ENCODE data around the gene SPEG.

The SPEG gene

GRCh38 chr2:219492575-219492974 is 57.9 kb downstream of the SPEG start:
- no peak for DNase-seq (ENCODE audit: extremely low read depth in 1 of 2, low read depth in 1 of 2)

- DNase-seq (ENCODE audit: extremely low read depth in 1 of 2, low read depth in 1 of 2): no peak
Measured at GRCh38 chr2:219493086-219493485, 58.4 kb downstream of the SPEG start.

- no peak for DNase-seq (ENCODE audit: extremely low read depth in 1 of 2, low read depth in 1 of 2)
Measured at GRCh38 chr2:219494952-219495530, 60.4 kb downstream of the SPEG start.

GRCh38 chr2:219495531-219496122 is 61.0 kb downstream of the SPEG start:
- peak in 1 of 2 donors; percentile 30 for DNase-seq (ENCODE audit: extremely low read depth in 1 of 2, low read depth in 1 of 2)

- no peak for DNase-seq (ENCODE audit: extremely low read depth in 1 of 2, low read depth in 1 of 2)
Measured at GRCh38 chr2:219496247-219496824, 61.7 kb downstream of the SPEG start.

GRCh38 chr2:219496825-219497494 is 62.3 kb downstream of the SPEG start:
- no peak for DNase-seq (ENCODE audit: extremely low read depth in 1 of 2, low read depth in 1 of 2)

GRCh38 chr2:219497495-219498279 is 63.0 kb downstream of the SPEG start:
- no peak for DNase-seq (ENCODE audit: extremely low read depth in 1 of 2, low read depth in 1 of 2)

- DNase-seq (ENCODE audit: extremely low read depth in 1 of 2, low read depth in 1 of 2): peak; percentile 71 to 77
Measured at GRCh38 chr2:219498280-219499057, 63.8 kb downstream of the SPEG start, which contains the start of gene GMPPA. TSS of gene GMPPA (plus strand) at chr2:219498891. CDS start at chr2:219499976, 1,085 bp downstream.

- no peak for DNase-seq (ENCODE audit: extremely low read depth in 1 of 2, low read depth in 1 of 2)
Measured at GRCh38 chr2:219499058-219499307, 64.3 kb downstream of the SPEG start.

GRCh38 chr2:219499555-219499954 is 64.9 kb downstream of the SPEG start:
- DNase-seq (ENCODE audit: extremely low read depth in 1 of 2, low read depth in 1 of 2): no peak

GRCh38 chr2:219500135-219500534 is 65.5 kb downstream of the SPEG start:
- no peak for DNase-seq (ENCODE audit: extremely low read depth in 1 of 2, low read depth in 1 of 2)

GRCh38 chr2:219501849-219502248 is 67.2 kb downstream of the SPEG start:
- no peak for DNase-seq (ENCODE audit: extremely low read depth in 1 of 2, low read depth in 1 of 2)

- DNase-seq (ENCODE audit: extremely low read depth in 1 of 2, low read depth in 1 of 2): no peak
Measured at GRCh38 chr2:219502618-219503017, 68.0 kb downstream of the SPEG start.

- DNase-seq (ENCODE audit: extremely low read depth in 1 of 2, low read depth in 1 of 2): no peak
Measured at GRCh38 chr2:219505585-219505984, 70.9 kb downstream of the SPEG start.

- no peak for DNase-seq (ENCODE audit: extremely low read depth in 1 of 2, low read depth in 1 of 2)
Measured at GRCh38 chr2:219506153-219506801, 71.6 kb downstream of the SPEG start.

- DNase-seq (ENCODE audit: extremely low read depth in 1 of 2, low read depth in 1 of 2): no peak
Measured at GRCh38 chr2:219506802-219507526, 72.3 kb downstream of the SPEG start.

- DNase-seq (ENCODE audit: extremely low read depth in 1 of 2, low read depth in 1 of 2): no peak
Measured at GRCh38 chr2:219507581-219508443, 73.2 kb downstream of the SPEG start.

- DNase-seq (ENCODE audit: extremely low read depth in 1 of 2, low read depth in 1 of 2): no peak
Measured at GRCh38 chr2:219508444-219508734, 73.7 kb downstream of the SPEG start.
